HepG2 (cell line): Measurements from ENCODE around the gene FCN3. TPM values are rescaled to one million over a fixed set of nuclear protein-coding genes. Genes with fewer than 3 reads are reported as not detected.
A peak's percentile ranks its signal among the peaks of the same experiment; 100 is the strongest.

Source experiments
- ATAC-seq: fragments of 200-7000 bp; cut with Tn5 transposase; 3 replicates; pipeline ENCODE4 v1.9.1; 2020; ENCODE audit warnings: mild to moderate bottlenecking, moderate library complexity
- BruUV-seq: library from RNA; stranded (reverse); fragments of 400-500 nt; replicated peaks from 2 replicates; lab custom pipeline; 2021; lab: Mats Ljungman, UMichigan
- CTCF ChIA-PET: fragments of 300-600 bp; formaldehyde crosslinking; extraction: SDS; loops from one replicate; lab custom pipeline; 2021; ENCODE audit warnings: low total read pairs, inconsistent platforms, low intra/inter-chr PET ratio; lab: Yijun Ruan, JAX
- POLR2A ChIA-PET: fragments of 350-600 bp; sonication (Branson Sonifier 250); formaldehyde crosslinking; loops from one replicate; lab custom pipeline; 2020; ENCODE audit warnings: antibody characterized with exemption, inconsistent platforms; lab: Yijun Ruan, JAX
- DNase-seq: peaks from one replicate; pipeline ENCODE4 v3.0.0-alpha.2; 2015; ENCODE audit warnings: low spot score
- FAIRE-seq: peaks from 3 replicates; lab custom pipeline; 2011; peaks lifted over from hg19 to GRCh38; lab: Jason Lieb, UNC
- H2AFZ ChIP-seq: one replicate; pipeline ENCODE4 v1.6.1; 2011; ENCODE audit warnings: low read length, inconsistent platforms
- H3K27ac ChIP-seq: fragments of 300-600 bp; 3 replicates; pipeline ENCODE4 v1.8.0; 2011; ENCODE audit warnings: mixed run types, mild to moderate bottlenecking, mixed read lengths, low read length, inconsistent platforms; ENCODE audit not compliant: insufficient read depth; ENCODE audit errors: extremely low read length
- H3K27me3 ChIP-seq, 2 experiments: fragments of 200-600 bp in 1 of 2; 2 replicates in 1 of 2; 3 replicates in 1 of 2; pipeline versions ENCODE4 v1.6.0 to v1.8.0; 2011; ENCODE audit warnings: low read length in 2 of 2, mild to moderate bottlenecking in 2 of 2, moderate library complexity in 2 of 2, inconsistent platforms in 1 of 2; ENCODE audit not compliant: insufficient read depth in 2 of 2, control insufficient read depth in 1 of 2
- H3K36me3 ChIP-seq, 2 experiments: fragments of 200-600 bp in 1 of 2; replicated peaks in 1 of 2; 2 replicates in 1 of 2; 3 replicates in 1 of 2; pipeline versions ENCODE4 v1.5.1 to v1.8.0; 2011; ENCODE audit warnings: low read length in 2 of 2, inconsistent platforms in 1 of 2; ENCODE audit not compliant: insufficient read depth in 2 of 2, control insufficient read depth in 1 of 2
- H3K4me1 ChIP-seq: 2 replicates; pipeline ENCODE4 v1.5.1; 2012; ENCODE audit warnings: low read length, inconsistent platforms; ENCODE audit not compliant: insufficient read depth
- H3K4me2 ChIP-seq: 2 replicates; pipeline ENCODE4 v1.6.0; 2011; ENCODE audit warnings: low read depth, low read length, inconsistent platforms
- H3K4me3 ChIP-seq, 3 experiments: fragments of 200-600 bp in 1 of 3; sonication (generic), shearing (Covaris generic) in 1 of 3; replicated peaks in 1 of 3; 2 replicates each; pipeline ENCODE4 v1.5.1; 2011 to 2016; ENCODE audit warnings: low read length in 3 of 3, inconsistent platforms in 2 of 3, low read depth in 2 of 3, mild to moderate bottlenecking in 2 of 3, control low read depth in 1 of 3, mixed read lengths in 1 of 3; ENCODE audit not compliant: insufficient read depth in 1 of 3
- H3K79me2 ChIP-seq: one replicate; pipeline ENCODE4 v1.6.1; 2011; ENCODE audit warnings: low read length, inconsistent platforms; ENCODE audit not compliant: insufficient read depth
- H3K9ac ChIP-seq: 2 replicates; pipeline ENCODE4 v1.6.0; 2011; ENCODE audit warnings: mild to moderate bottlenecking, low read depth, low read length, inconsistent platforms; ENCODE audit not compliant: insufficient read depth
- H3K9me3 ChIP-seq: 2 replicates; pipeline ENCODE4 v1.5.1; 2012; ENCODE audit warnings: mild to moderate bottlenecking, low read length
- H4K20me1 ChIP-seq: 2 replicates; pipeline ENCODE4 v1.6.0; 2011; ENCODE audit warnings: inconsistent platforms, mild to moderate bottlenecking, low read length, moderate library complexity; ENCODE audit not compliant: insufficient read depth
- AGO2 ChIP-seq: fragments of 200-400 bp; formaldehyde crosslinking; optimal IDR thresholded peaks from 2 replicates; pipeline ENCODE3; 2017; ENCODE audit warnings: mild to moderate bottlenecking, low read depth, low read length, moderate library complexity
- ATF5 ChIP-seq: sonication (generic); formaldehyde crosslinking; IDR thresholded peaks from 2 replicates; pipeline ENCODE4 v1.4.0; 2020; ENCODE audit warnings: mild to moderate bottlenecking, low read depth, missing genetic modification reagents
- CEBPG ChIP-seq: IDR thresholded peaks from 2 replicates; pipeline ENCODE4 v1.6.1; 2016
- CHD4 ChIP-seq: fragments of 200-600 bp; sonication (generic); IDR thresholded peaks from 2 replicates; pipeline ENCODE4 v1.7.0; 2017; ENCODE audit warnings: mild to moderate bottlenecking, low read length, borderline replicate concordance
- DMAP1 ChIP-seq: IDR thresholded peaks from 2 replicates; pipeline ENCODE4 v1.6.1; 2016
- FOXO4 ChIP-seq: sonication (generic); formaldehyde crosslinking; conservative IDR thresholded peaks from 2 replicates; pipeline ENCODE4 v1.8.1; 2023; ENCODE audit warnings: missing genetic modification reagents
- GTF3A ChIP-seq: sonication (generic); formaldehyde crosslinking; conservative IDR thresholded peaks from 2 replicates; pipeline ENCODE4 v1.4.0; 2020; ENCODE audit warnings: mild to moderate bottlenecking, missing genetic modification reagents
- SPEN ChIP-seq: sonication (generic); formaldehyde crosslinking; IDR thresholded peaks from 2 replicates; pipeline ENCODE4 v1.5.1; 2020; ENCODE audit warnings: low read depth, mild to moderate bottlenecking, missing genetic modification reagents
- STAT5B ChIP-seq: sonication (generic); formaldehyde crosslinking; IDR thresholded peaks from 2 replicates; pipeline ENCODE4 v1.4.0; 2020; ENCODE audit warnings: missing genetic modification reagents
- ZBTB39 ChIP-seq: sonication (generic); formaldehyde crosslinking; IDR thresholded peaks from 2 replicates; pipeline ENCODE4 v1.5.0; 2020; ENCODE audit warnings: missing genetic modification reagents
- ZNF20 ChIP-seq: sonication (generic); formaldehyde crosslinking; IDR thresholded peaks from 2 replicates; pipeline ENCODE4 v1.4.0; 2020; ENCODE audit warnings: mild to moderate bottlenecking, moderate library complexity, missing genetic modification reagents
- in situ Hi-C: cut with HindIII; loops from 2 replicates; pipeline ENCODE4 v1.10.0; 2017; ENCODE audit warnings: low pct_unique_long_range_greater_than_20kb; ENCODE audit not compliant: extremely low pct_ligation_motif_present
- intact Hi-C: fragments of 100-400 bp; cut with micrococcal nuclease; formaldehyde crosslinking; loops from one replicate; pipeline ENCODE4 v1.10.0; 2022; ENCODE audit not compliant: unreplicated experiment
- polyA plus RNA-seq, 8 experiments: library from polyadenylated mRNA; depleted of rRNA in 3 of 8; stranded (reverse) in 7 of 8; unstranded in 1 of 8; fragments of >200 nt; fragmentation: Illumina TruSeq in 4 of 8; extraction: Trizol in 4 of 8; gene quantifications; 2 replicates each; pipeline versions ENCODE4 v1.2.1 to v1.2.3, GENCODE V29; 2011 to 2016; ENCODE audit warnings: low read depth in 4 of 8, missing spikeins in 1 of 8, mixed read lengths in 1 of 8; ENCODE audit not compliant: insufficient read depth in 1 of 8
- total RNA-seq, 5 experiments: library from RNA; depleted of rRNA; stranded (reverse); fragments of >200 nt; fragmentation: Illumina TruSeq; extraction: Trizol; gene quantifications; 2 replicates each; pipeline ENCODE4 v1.2.3, GENCODE V29; 2016; ENCODE audit warnings: low read depth in 1 of 5

FCN3 gene
- total and polyA plus RNA-seq, 2 of the 13 experiments (the other 11 are each of a cell fraction or from before 2014, with no cell fraction given), result not detected

GRCh38 chr1:27405074-27405473 lies 30.4 kb upstream of the FCN3 start (continued):
- TF ChIP-seq FOXO4 (CRISPR knock-in tag), result 0 out of 2 replicates have a peak, but pooled peaks have one; percentile 17
- no peak for TF ChIP-seq ZNF20 (CRISPR knock-in tag)
- TF ChIP-seq AGO2, result peak; percentile 54
- TF ChIP-seq ATF5 (CRISPR knock-in tag), result no peak
- TF ChIP-seq, all 625 proteins: peak for 5

GRCh38 chr1:27403931-27404330 lies 29.3 kb upstream of the FCN3 start:
- no TSS peak for BruUV-seq
- in situ Hi-C loops (no loop called here), intact Hi-C loops (no loop called here)
- no peak overlapping the region for H2AFZ ChIP-seq
- POLR2A ChIA-PET, result no interaction called here
- TF ChIP-seq CHD4 (no peak), STAT5B (CRISPR knock-in tag) (no peak), ZBTB39 (CRISPR knock-in tag) (no peak), CEBPG (CRISPR knock-in tag) (no peak), SPEN (CRISPR knock-in tag) (no peak), DMAP1 (CRISPR knock-in tag) (no peak), GTF3A (CRISPR knock-in tag) (no peak)
- H3K4me3 ChIP-seq, result no peak overlapping the region
- no peak for DNase-seq
- FAIRE-seq, result no peak
- H3K4me1 ChIP-seq, result no peaks in the 10 kb centered on the region
- H4K20me1 ChIP-seq, result no peaks in the 10 kb centered on the region
- H3K4me2 ChIP-seq, result no peak overlapping the region
- H3K79me2 ChIP-seq, result no peaks in the 10 kb centered on the region
- ATAC-seq, result no peak
- no peaks in the 10 kb centered on the region for H3K27me3 ChIP-seq
- CTCF ChIA-PET, result no interaction called here
- no peaks in the 10 kb centered on the region for H3K9me3 ChIP-seq
- no peak overlapping the region for H3K9ac ChIP-seq
- peaks cover 7 to 19% of the 10 kb centered on the region in 2 experiments; a peak in 3 of 5 replicates for H3K36me3 ChIP-seq
- no peak overlapping the region for H3K27ac ChIP-seq
